IMR-90 (cell line): ENCODE results near the gene CRYBB1. TPM values are rescaled to one million over a fixed set of nuclear protein-coding genes. Genes with fewer than 3 reads are reported as not detected.

Experiments
- ATAC-seq: fragments of 200-7000 bp; cut with Tn5 transposase; 2 replicates; pipeline ENCODE4 v1.9.1; 2020; ENCODE audit warnings: low read depth, mild to moderate bottlenecking, moderate library complexity
- BruUV-seq: library from RNA; stranded (reverse); fragments of 400-500 nt; replicated peaks from 2 replicates; lab custom pipeline; 2021; lab: Mats Ljungman, UMichigan
- CTCF ChIA-PET: fragments of 300-600 bp; formaldehyde crosslinking; extraction: SDS; loops from one replicate; lab custom pipeline; 2021; ENCODE audit warnings: antibody characterized with exemption; lab: Yijun Ruan, JAX
- POLR2A ChIA-PET: fragments of 300-600 bp; sonication (Branson Sonifier 250); formaldehyde crosslinking; loops from one replicate; lab custom pipeline; 2022; ENCODE audit warnings: antibody characterized with exemption; ENCODE audit not compliant: unreplicated experiment; lab: Charles Lee
- DNase-seq: peaks from one replicate; pipeline ENCODE4 v3.0.0; 2013
- H2AFZ ChIP-seq: replicated peaks from 2 replicates; pipeline ENCODE3; 2013; ENCODE audit warnings: low read length, mild to moderate bottlenecking; ENCODE audit not compliant: poor library complexity
- H2AK5ac ChIP-seq: 2 replicates; pipeline ENCODE4 v1.6.1; 2013; ENCODE audit warnings: low read depth, low read length, inconsistent platforms
- H2AK9ac ChIP-seq: replicated peaks from 2 replicates; pipeline ENCODE3; 2013; ENCODE audit warnings: mild to moderate bottlenecking, low read depth, low read length, moderate library complexity; ENCODE audit not compliant: poor library complexity
- H2BK120ac ChIP-seq: 2 replicates; pipeline ENCODE4 v1.6.1; 2013; ENCODE audit warnings: low read depth, low read length, inconsistent platforms
- H2BK15ac ChIP-seq: 3 replicates; pipeline ENCODE4 v1.6.1; 2013; ENCODE audit warnings: low read depth, low read length, inconsistent platforms
- H2BK20ac ChIP-seq: 2 replicates; pipeline ENCODE4 v1.6.1; 2013; ENCODE audit warnings: low read depth, mild to moderate bottlenecking, inconsistent platforms, low read length, moderate library complexity
- H2BK5ac ChIP-seq: 2 replicates; pipeline ENCODE4 v1.6.1; 2013; ENCODE audit warnings: mild to moderate bottlenecking, low read depth, low read length, inconsistent platforms; ENCODE audit not compliant: poor library complexity, severe bottlenecking
- H3K14ac ChIP-seq: replicated peaks from 2 replicates; pipeline ENCODE4 v1.6.1; 2013; ENCODE audit warnings: low read depth, low read length, inconsistent platforms
- H3K18ac ChIP-seq: 2 replicates; pipeline ENCODE4 v1.6.1; 2013; ENCODE audit warnings: low read depth, low read length, control low read depth
- H3K23ac ChIP-seq: 2 replicates; pipeline ENCODE4 v1.6.1; 2013; ENCODE audit warnings: low read depth, low read length, inconsistent platforms
- H3K27ac ChIP-seq: 2 replicates; pipeline ENCODE4 v1.5.1; 2013; ENCODE audit warnings: mild to moderate bottlenecking, control low read depth, low read length; ENCODE audit not compliant: insufficient read depth
- H3K27me3 ChIP-seq: 2 replicates; pipeline ENCODE4 v1.6.1; 2013; ENCODE audit warnings: low read length; ENCODE audit not compliant: control insufficient read depth, insufficient read depth
- H3K36me3 ChIP-seq: 2 replicates; pipeline ENCODE4 v1.6.1; 2013; ENCODE audit warnings: low read length, mixed read lengths; ENCODE audit not compliant: control insufficient read depth, insufficient read depth
- H3K4ac ChIP-seq: 2 replicates; pipeline ENCODE4 v1.6.1; 2013; ENCODE audit warnings: low read depth, low read length, inconsistent platforms
- H3K4me1 ChIP-seq: 2 replicates; pipeline ENCODE4 v1.6.1; 2013; ENCODE audit warnings: low read length, mixed read lengths; ENCODE audit not compliant: control insufficient read depth, insufficient read depth
- H3K4me2 ChIP-seq: 2 replicates; pipeline ENCODE4 v1.6.1; 2013; ENCODE audit warnings: low read depth, mild to moderate bottlenecking, control low read depth, low read length, moderate library complexity
- H3K4me3 ChIP-seq: 2 replicates; pipeline ENCODE4 v1.5.1; 2013; ENCODE audit warnings: low read depth, mild to moderate bottlenecking, control low read depth, low read length, moderate library complexity; ENCODE audit not compliant: insufficient read depth
- H3K56ac ChIP-seq: 2 replicates; pipeline ENCODE4 v1.6.1; 2013; ENCODE audit warnings: low read length, inconsistent platforms; ENCODE audit not compliant: insufficient read depth; ENCODE audit errors: extremely low read depth
- H3K79me1 ChIP-seq, 2 experiments: 2 replicates each; pipeline ENCODE4 v1.6.1; 2013; ENCODE audit warnings: low read length in 2 of 2, inconsistent platforms in 1 of 2, low read depth in 1 of 2
- H3K9ac ChIP-seq: 2 replicates; pipeline ENCODE4 v1.6.1; 2013; ENCODE audit warnings: low read depth, low read length, control low read depth
- H3K9me1 ChIP-seq: 2 replicates; pipeline ENCODE4 v1.6.1; 2013; ENCODE audit warnings: low read length, inconsistent platforms; ENCODE audit not compliant: insufficient read depth
- H3K9me3 ChIP-seq: 2 replicates; pipeline ENCODE4 v1.6.1; 2013; ENCODE audit warnings: low read length; ENCODE audit not compliant: control insufficient read depth, insufficient read depth
- H4K20me1 ChIP-seq: 2 replicates; pipeline ENCODE4 v1.6.1; 2013; ENCODE audit warnings: low read length, inconsistent platforms; ENCODE audit not compliant: insufficient read depth
- H4K5ac ChIP-seq: 2 replicates; pipeline ENCODE4 v1.6.1; 2013; ENCODE audit warnings: mild to moderate bottlenecking, low read depth, low read length, control low read depth
- H4K8ac ChIP-seq, 2 experiments: 2 replicates each; pipeline ENCODE4 v1.6.1; 2013; ENCODE audit warnings: low read depth in 2 of 2, low read length in 2 of 2, control low read depth in 1 of 2, inconsistent platforms in 1 of 2
- H4K91ac ChIP-seq: 2 replicates; pipeline ENCODE4 v1.6.1; 2013; ENCODE audit warnings: low read depth, low read length, inconsistent platforms; ENCODE audit not compliant: insufficient read depth
- CEBPB ChIP-seq: IDR thresholded peaks from 2 replicates; pipeline ENCODE4 v1.6.1; 2012; ENCODE audit warnings: low read depth, low read length, improper control_type of control experiment
- RAD21 ChIP-seq: IDR thresholded peaks from 2 replicates; pipeline ENCODE4 v1.6.1; 2012; ENCODE audit warnings: low read length, improper control_type of control experiment
- USF2 ChIP-seq: fragments of 150-350 bp; IDR thresholded peaks from 2 replicates; pipeline ENCODE4 v1.6.1; 2017; ENCODE audit warnings: mild to moderate bottlenecking, antibody characterized with exemption, low read length, low read depth
- WGBS, 2 experiments: methylation state at CpG; one replicate each; pipeline versions ENCODE4 v1.1.5 to v1.1.7; 2013; ENCODE audit warnings: missing lambda C conversion rate in 2 of 2; ENCODE audit not compliant: insufficient read length in 1 of 2; ENCODE audit errors: extremely low coverage in 2 of 2; 5-methylcytosine and 5-hydroxymethylcytosine counted together
- dilution Hi-C: fragments of 300-500 bp; cut with HindIII; formaldehyde crosslinking; loops from one replicate; pipeline ENCODE4 v1.14.3; 2018; ENCODE audit warnings: low sequenced_read_pairs; ENCODE audit not compliant: unreplicated experiment
- in situ Hi-C: fragments of 300-500 bp; cut with MboI; formaldehyde crosslinking; loops from 3 replicates; pipeline ENCODE4 v1.14.3; 2019; ENCODE audit warnings: low sequenced_read_pairs, inconsistent platforms, mixed read lengths
- intact Hi-C: fragments of 100-400 bp; cut with micrococcal nuclease; formaldehyde crosslinking; loops from 2 replicates; pipeline ENCODE4 v1.10.0; 2022
- polyA plus RNA-seq, 3 experiments: library from polyadenylated mRNA; depleted of rRNA; stranded (reverse); fragments of >200 nt; gene quantifications; 2 replicates each; pipeline ENCODE4 v1.2.3, GENCODE V29; 2012; ENCODE audit warnings: low replicate concordance in 1 of 3
- total RNA-seq: library from RNA; depleted of rRNA; stranded (reverse); fragments of >200 nt; gene quantifications from 2 replicates; pipeline ENCODE4 v1.2.3, GENCODE V29; 2012

CRYBB1 gene
- total and polyA plus RNA-seq, 2 of the 4 experiments (the other 2 are of a cell fraction), result not detected

- TF ChIP-seq CEBPB, result no peak
Observed at GRCh38 chr22:26584010-26584409, 33.8 kb downstream of the CRYBB1 start (continued).

- POLR2A ChIA-PET, result interaction anchor here (0.6 kb wide), 1 partner anchor 902 kb away, joined by 4 read pairs; no protein-coding TSS in a partner anchor
- no peak overlapping the region for H2AK5ac ChIP-seq
- no peak overlapping the region for H2BK5ac ChIP-seq
- intact Hi-C loops, result no loop called here
- H2BK15ac ChIP-seq, result no peak overlapping the region
- no TSS peak for BruUV-seq
- H2BK20ac ChIP-seq, result no peak overlapping the region
- no peak overlapping the region for H3K23ac ChIP-seq
- no peaks in the 10 kb centered on the region for H3K27me3 ChIP-seq
- H4K91ac ChIP-seq, result no peak overlapping the region
- ATAC-seq (no peak), DNase-seq (no peak)
- H3K14ac ChIP-seq, result no peak overlapping the region
- H4K5ac ChIP-seq, result no peak overlapping the region
- H3K27ac ChIP-seq, result no peak overlapping the region
- H3K18ac ChIP-seq, result no peak overlapping the region
- no peak overlapping the region for H3K4me3 ChIP-seq
- peaks cover 8% of the 10 kb centered on the region for H3K4me1 ChIP-seq
- no peaks in the 10 kb centered on the region; the same call in 1 of the 2 replicates for H3K36me3 ChIP-seq
- no CpG with 5 or more reads among the region's 8 CpGs for whole genome bisulfite sequencing, 2 experiments
- no peak overlapping the region for H2AFZ ChIP-seq
- H2BK120ac ChIP-seq, result no peak overlapping the region
- H4K8ac ChIP-seq, result no peak overlapping the region
- no peak overlapping the region for H3K56ac ChIP-seq
- no peak overlapping the region for H3K4ac ChIP-seq
- peaks cover 42% of the 10 kb centered on the region; the same call in 1 of the 2 replicates for H4K20me1 ChIP-seq
- CTCF ChIA-PET, result interaction anchor here (0.6 kb wide), 1 partner anchor 53 kb away, joined by 3 read pairs; no protein-coding TSS in a partner anchor
- TF ChIP-seq RAD21 (no peak), USF2 (no peak)
- dilution Hi-C loops, result no loop called here
- H2AK9ac ChIP-seq, result no peak overlapping the region
- no peak overlapping the region for H3K4me2 ChIP-seq
- peaks cover 29% of the 10 kb centered on the region for H3K9me1 ChIP-seq
- H3K9ac ChIP-seq, result no peak overlapping the region
- no peaks in the 10 kb centered on the region for H3K9me3 ChIP-seq
- in situ Hi-C loops, result no loop called here
- peaks cover 31 to 87% of the 10 kb centered on the region in 2 experiments for H3K79me1 ChIP-seq
Observed at GRCh38 chr22:26581633-26582168, 36.1 kb downstream of the CRYBB1 start.
